ENCODE data around the gene HOXD9. TPM values are rescaled to one million over a fixed set of nuclear protein-coding genes. Genes with fewer than 3 reads are reported as not detected.

HOXD9 gene
- polyA plus RNA-seq, 1 donor from 2014 or later = not detected

GRCh38 chr2:176129813-176130146 lies 7.3 kb downstream of the HOXD9 start:
- TF ChIP-seq REST (IDR thresholded peaks at IDR 0.05; ENCODE audit: borderline replicate concordance) = no peak
- TF ChIP-seq EZH2 (IDR thresholded peaks at IDR 0.05; ENCODE audit: borderline replicate concordance, insufficient read depth, low read length, poor library complexity, severe bottlenecking) = no peak
- no peak for TF ChIP-seq CTCF (IDR thresholded peaks at IDR 0.05; ENCODE audit: poor library complexity, severe bottlenecking)
- no peak for TF ChIP-seq RAD21 (conservative IDR thresholded peaks at IDR 0.05)
- TF ChIP-seq TAF1 (IDR thresholded peaks at IDR 0.05; ENCODE audit: low read depth) = no peak
- TF ChIP-seq SMC3 (conservative IDR thresholded peaks at IDR 0.05; ENCODE audit: poor library complexity) = no peak
- TF ChIP-seq MXI1 (conservative IDR thresholded peaks at IDR 0.05; ENCODE audit: poor library complexity, severe bottlenecking) = no peak
- TF ChIP-seq EP300 (conservative IDR thresholded peaks at IDR 0.05; ENCODE audit: poor library complexity, severe bottlenecking) = no peak
- TF ChIP-seq POLR2AphosphoS5 (IDR thresholded peaks at IDR 0.05) = no peak
- no peak overlapping the region for H2AFZ ChIP-seq (ENCODE audit: low read depth, low read length)
- H3K4me3 ChIP-seq (ENCODE audit: low read length) = peak overlapping the region; percentile 47
- H3F3A ChIP-seq (ENCODE audit: insufficient read depth, low read length, poor library complexity, severe bottlenecking) = no peaks in the 10 kb centered on the region
- no peak overlapping the region for H3K9ac ChIP-seq (ENCODE audit: low read length)
- no peaks in the 10 kb centered on the region for H3K36me3 ChIP-seq (ENCODE audit: insufficient read depth, low read length)
- no peak overlapping the region for H3K4me2 ChIP-seq (ENCODE audit: low read length)
- no peaks in the 10 kb centered on the region for H3K9me2 ChIP-seq (ENCODE audit: insufficient read depth, low read length)
- peaks cover 97% of the 10 kb centered on the region for H3K27me3 ChIP-seq (ENCODE audit: insufficient read depth, low read depth, low read length)
- no peaks in the 10 kb centered on the region for H4K20me1 ChIP-seq (ENCODE audit: insufficient read depth)
- no peaks in the 10 kb centered on the region for H3K79me2 ChIP-seq (replicated peaks; ENCODE audit: insufficient read depth, low read length)
- H3K27ac ChIP-seq (ENCODE audit: low read length) = no peak overlapping the region
- H3K9me3 ChIP-seq (ENCODE audit: low read length) = no peaks in the 10 kb centered on the region

DNA sequence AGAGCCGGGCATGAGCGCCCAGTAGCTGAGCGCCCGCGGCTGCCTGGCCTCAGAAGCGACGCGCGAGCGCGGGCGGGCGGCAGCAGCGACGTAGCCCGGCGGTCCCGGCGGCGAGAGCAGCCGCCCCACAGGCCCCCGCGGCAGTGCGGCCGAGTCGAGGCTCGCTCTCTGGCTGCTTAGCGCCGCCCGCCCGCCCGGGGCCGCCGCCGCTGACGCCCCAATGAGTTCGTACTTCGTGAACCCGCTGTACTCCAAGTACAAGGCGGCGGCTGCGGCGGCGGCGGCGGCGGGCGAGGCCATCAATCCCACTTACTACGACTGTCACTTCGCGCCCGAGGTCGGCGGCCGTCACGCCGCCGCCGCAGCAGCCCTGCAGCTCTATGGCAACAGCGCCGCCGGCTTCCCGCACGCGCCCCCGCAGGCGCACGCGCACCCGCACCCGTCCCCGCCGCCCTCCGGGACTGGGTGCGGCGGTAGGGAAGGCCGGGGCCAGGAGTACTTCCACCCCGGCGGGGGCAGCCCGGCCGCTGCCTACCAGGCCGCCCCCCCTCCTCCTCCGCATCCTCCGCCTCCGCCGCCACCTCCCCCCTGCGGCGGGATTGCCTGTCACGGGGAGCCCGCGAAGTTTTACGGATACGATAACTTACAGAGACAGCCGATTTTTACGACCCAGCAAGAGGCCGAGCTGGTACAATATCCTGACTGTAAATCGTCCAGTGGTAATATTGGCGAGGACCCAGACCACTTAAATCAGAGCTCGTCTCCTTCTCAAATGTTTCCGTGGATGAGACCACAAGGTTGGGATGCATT lies 7.8 kb downstream of the HOXD9 start:
- Histone ChIP-seq H3K36me3 (ENCODE audit: insufficient read depth, low read length) (no peaks in the 10 kb centered on the region), H3K27me3 (ENCODE audit: insufficient read depth, low read depth, low read length) (peaks cover 97% of the 10 kb centered on the region), H3K27ac (ENCODE audit: low read length) (no peak overlapping the region), H4K20me1 (ENCODE audit: insufficient read depth) (no peaks in the 10 kb centered on the region), H3K9me2 (ENCODE audit: insufficient read depth, low read length) (no peaks in the 10 kb centered on the region), H3K4me2 (ENCODE audit: low read length) (no peak overlapping the region), H3K79me2 (replicated peaks; ENCODE audit: insufficient read depth, low read length) (no peaks in the 10 kb centered on the region), H3K4me3 (ENCODE audit: low read length) (peak overlapping the region; percentile 58), H3K9ac (ENCODE audit: low read length) (no peak overlapping the region), H3K9me3 (ENCODE audit: low read length) (no peaks in the 10 kb centered on the region), H3F3A (ENCODE audit: insufficient read depth, low read length, poor library complexity, severe bottlenecking) (no peaks in the 10 kb centered on the region), H2AFZ (ENCODE audit: low read depth, low read length) (no peak overlapping the region)
- TF ChIP-seq RAD21 (conservative IDR thresholded peaks at IDR 0.05) = peak; percentile 41
- peak; percentile 63 for TF ChIP-seq EZH2 (IDR thresholded peaks at IDR 0.05; ENCODE audit: borderline replicate concordance, insufficient read depth, low read length, poor library complexity, severe bottlenecking)
- no peak for TF ChIP-seq POLR2AphosphoS5 (IDR thresholded peaks at IDR 0.05)
- TF ChIP-seq TAF1 (IDR thresholded peaks at IDR 0.05; ENCODE audit: low read depth) = no peak
- TF ChIP-seq CTCF (IDR thresholded peaks at IDR 0.05; ENCODE audit: poor library complexity, severe bottlenecking) = no peak
- peak; percentile 55 for TF ChIP-seq SMC3 (conservative IDR thresholded peaks at IDR 0.05; ENCODE audit: poor library complexity)
- TF ChIP-seq MXI1 (conservative IDR thresholded peaks at IDR 0.05; ENCODE audit: poor library complexity, severe bottlenecking) = peak; percentile 46
- TF ChIP-seq REST (IDR thresholded peaks at IDR 0.05; ENCODE audit: borderline replicate concordance) = no peak
- TF ChIP-seq EP300 (conservative IDR thresholded peaks at IDR 0.05; ENCODE audit: poor library complexity, severe bottlenecking) = peak; percentile 32

Data from neural cell (in vitro differentiated cells).